K562 (cell line): ENCODE measurements around the gene SPNS1. TPM values are rescaled to one million over a fixed set of nuclear protein-coding genes. Genes with fewer than 3 reads are reported as not detected.

Source experiments
- polyA plus RNA-seq, 8 experiments: library from polyadenylated mRNA; depleted of rRNA in 4 of 8; stranded (reverse) in 5 of 8; unstranded in 3 of 8; fragments of >200 nt; fragmentation: Nextera tagmentation in 2 of 8; fragmentation: Illumina TruSeq in 1 of 8; extraction: Ambion mirVana in 2 of 8; extraction: Trizol in 1 of 8; gene quantifications; 2 replicates each; pipeline versions ENCODE4 v1.2.1 to v1.2.3, GENCODE V29; 2011 to 2014; ENCODE audit warnings: inconsistent platforms in 1 of 8, missing spikeins in 1 of 8
- total RNA-seq, 7 experiments: library from RNA; depleted of rRNA in 6 of 7; stranded (reverse); fragments of >200 nt in 6 of 7; fragmentation: Illumina TruSeq in 2 of 7; extraction: Trizol in 2 of 7; gene quantifications; 2 replicates each; pipeline versions ENCODE4 v1.2.1 to v1.2.3, GENCODE V29; 2011 to 2021; ENCODE audit warnings: low replicate concordance in 1 of 7

Gene SPNS1
- total and polyA plus RNA-seq, 9 of the 15 experiments (the other 6 are each of a cell fraction or from before 2014, with no cell fraction given): 0.58 to 64.9 (median 13.7) TPM

Other genes starting within 250 kb of the SPNS1 start
Only the 7 nearest of the 9 such genes appear.
- 366 and 468 TPM in 2 replicates for gene TUFM, start 128.4 kb upstream of the SPNS1 start, total RNA-seq (2014; rRNA removed)
- gene TUFM, start 128.4 kb upstream of the SPNS1 start, total RNA-seq (2014; rRNA removed; fragmentation: Illumina TruSeq; extraction: Trizol): 202 and 249 TPM in 2 replicates
- gene TUFM, start 128.4 kb upstream of the SPNS1 start, total RNA-seq (2015; rRNA removed; fragmentation: Illumina TruSeq; extraction: Trizol): 255 and 256 TPM in 2 replicates
- gene TUFM, start 128.4 kb upstream of the SPNS1 start, total RNA-seq (2021): 410 and 434 TPM in 2 replicates
- 174 and 217 TPM in 2 replicates for gene TUFM, start 128.4 kb upstream of the SPNS1 start, polyA plus RNA-seq (2011; rRNA removed)
- gene TUFM, start 128.4 kb upstream of the SPNS1 start, polyA plus RNA-seq (2014; fragmentation: Illumina TruSeq; extraction: Trizol): 354 and 374 TPM in 2 replicates
- gene TUFM, start 128.4 kb upstream of the SPNS1 start, polyA plus RNA-seq (2014; fragmentation: Nextera tagmentation; extraction: Ambion mirVana): 10 to 100 TPM; 34.1 to 71.2 TPM
- 275 and 298 TPM in 2 replicates for gene TUFM, start 128.4 kb upstream of the SPNS1 start, polyA plus RNA-seq (2014; rRNA removed)
- 24.7 and 25.9 TPM in 2 replicates for gene SH2B1, start 110.9 kb upstream of the SPNS1 start, total RNA-seq (2014; rRNA removed)
- gene SH2B1, start 110.9 kb upstream of the SPNS1 start, total RNA-seq (2014; rRNA removed; fragmentation: Illumina TruSeq; extraction: Trizol): 4.2 and 9.5 TPM in 2 replicates
- gene SH2B1, start 110.9 kb upstream of the SPNS1 start, total RNA-seq (2015; rRNA removed; fragmentation: Illumina TruSeq; extraction: Trizol): 15.3 and 16.8 TPM in 2 replicates
- 52.5 and 58.2 TPM in 2 replicates for gene SH2B1, start 110.9 kb upstream of the SPNS1 start, total RNA-seq (2021)
- gene SH2B1, start 110.9 kb upstream of the SPNS1 start, polyA plus RNA-seq (2011; rRNA removed): 12.3 and 23.7 TPM in 2 replicates
- 39.4 and 43.6 TPM in 2 replicates for gene SH2B1, start 110.9 kb upstream of the SPNS1 start, polyA plus RNA-seq (2014; fragmentation: Illumina TruSeq; extraction: Trizol)
- under 1 TPM; 0.18 to 0.53 TPM for gene SH2B1, start 110.9 kb upstream of the SPNS1 start, polyA plus RNA-seq (2014; fragmentation: Nextera tagmentation; extraction: Ambion mirVana)
- 41.7 and 42.5 TPM in 2 replicates for gene SH2B1, start 110.9 kb upstream of the SPNS1 start, polyA plus RNA-seq (2014; rRNA removed)
- 0.41 and 0.65 TPM in 2 replicates for gene ATP2A1, start 96.3 kb upstream of the SPNS1 start, total RNA-seq (2014; rRNA removed)
- 0.64 and 0.65 TPM in 2 replicates for gene ATP2A1, start 96.3 kb upstream of the SPNS1 start, total RNA-seq (2014; rRNA removed; fragmentation: Illumina TruSeq; extraction: Trizol)
- gene ATP2A1, start 96.3 kb upstream of the SPNS1 start, total RNA-seq (2015; rRNA removed; fragmentation: Illumina TruSeq; extraction: Trizol): 0.65 and 1.9 TPM in 2 replicates
- 2.3 and 2.6 TPM in 2 replicates for gene ATP2A1, start 96.3 kb upstream of the SPNS1 start, total RNA-seq (2021)
- gene ATP2A1, start 96.3 kb upstream of the SPNS1 start, polyA plus RNA-seq (2011; rRNA removed): 1.2 and 3.1 TPM in 2 replicates
- gene ATP2A1, start 96.3 kb upstream of the SPNS1 start, polyA plus RNA-seq (2014; fragmentation: Illumina TruSeq; extraction: Trizol): 1.8 TPM in 2 replicates
- gene ATP2A1, start 96.3 kb upstream of the SPNS1 start, polyA plus RNA-seq (2014; fragmentation: Nextera tagmentation; extraction: Ambion mirVana): under 1 TPM; 0.25 to 0.58 TPM
- 1.4 and 1.8 TPM in 2 replicates for gene ATP2A1, start 96.3 kb upstream of the SPNS1 start, polyA plus RNA-seq (2014; rRNA removed)
- gene RABEP2, start 49.5 kb upstream of the SPNS1 start, total RNA-seq (2014; rRNA removed): 13.4 and 14.4 TPM in 2 replicates
- gene RABEP2, start 49.5 kb upstream of the SPNS1 start, total RNA-seq (2014; rRNA removed; fragmentation: Illumina TruSeq; extraction: Trizol): 1.3 and 2.4 TPM in 2 replicates
- gene RABEP2, start 49.5 kb upstream of the SPNS1 start, total RNA-seq (2015; rRNA removed; fragmentation: Illumina TruSeq; extraction: Trizol): 10.1 and 11.0 TPM in 2 replicates
- gene RABEP2, start 49.5 kb upstream of the SPNS1 start, total RNA-seq (2021): 7.9 and 10.6 TPM in 2 replicates
- gene RABEP2, start 49.5 kb upstream of the SPNS1 start, polyA plus RNA-seq (2011; rRNA removed): 3.5 and 4.9 TPM in 2 replicates
- 1.6 and 4.5 TPM in 2 replicates for gene RABEP2, start 49.5 kb upstream of the SPNS1 start, polyA plus RNA-seq (2014; fragmentation: Illumina TruSeq; extraction: Trizol)
- under 1 TPM; 0.15 to 0.20 TPM for gene RABEP2, start 49.5 kb upstream of the SPNS1 start, polyA plus RNA-seq (2014; fragmentation: Nextera tagmentation; extraction: Ambion mirVana)
- 10.3 and 16.6 TPM in 2 replicates for gene RABEP2, start 49.5 kb upstream of the SPNS1 start, polyA plus RNA-seq (2014; rRNA removed)
- gene CD19, start 42.8 kb upstream of the SPNS1 start, total RNA-seq (2014; rRNA removed): 2.8 and 4.0 TPM in 2 replicates
- gene CD19, start 42.8 kb upstream of the SPNS1 start, total RNA-seq (2014; rRNA removed; fragmentation: Illumina TruSeq; extraction: Trizol): 1.2 and 1.3 TPM in 2 replicates
- gene CD19, start 42.8 kb upstream of the SPNS1 start, total RNA-seq (2015; rRNA removed; fragmentation: Illumina TruSeq; extraction: Trizol): 3.3 and 4.0 TPM in 2 replicates
- 3.0 and 3.7 TPM in 2 replicates for gene CD19, start 42.8 kb upstream of the SPNS1 start, total RNA-seq (2021)
- gene CD19, start 42.8 kb upstream of the SPNS1 start, polyA plus RNA-seq (2011; rRNA removed): 1.4 and 2.1 TPM in 2 replicates
- 1.3 and 3.3 TPM in 2 replicates for gene CD19, start 42.8 kb upstream of the SPNS1 start, polyA plus RNA-seq (2014; fragmentation: Illumina TruSeq; extraction: Trizol)
- under 1 TPM in 1 of 2 experiments, not detected in 1; 0.27 TPM for gene CD19, start 42.8 kb upstream of the SPNS1 start, polyA plus RNA-seq (2014; fragmentation: Nextera tagmentation; extraction: Ambion mirVana)
- 2.6 and 4.1 TPM in 2 replicates for gene CD19, start 42.8 kb upstream of the SPNS1 start, polyA plus RNA-seq (2014; rRNA removed)
- gene NFATC2IP, start 23.8 kb upstream of the SPNS1 start, total RNA-seq (2014; rRNA removed): 45.5 and 67.2 TPM in 2 replicates
- gene NFATC2IP, start 23.8 kb upstream of the SPNS1 start, total RNA-seq (2014; rRNA removed; fragmentation: Illumina TruSeq; extraction: Trizol): 45.9 and 46.9 TPM in 2 replicates
- gene NFATC2IP, start 23.8 kb upstream of the SPNS1 start, total RNA-seq (2015; rRNA removed; fragmentation: Illumina TruSeq; extraction: Trizol): 40.6 and 41.5 TPM in 2 replicates
- 49.2 and 54.3 TPM in 2 replicates for gene NFATC2IP, start 23.8 kb upstream of the SPNS1 start, total RNA-seq (2021)
- gene NFATC2IP, start 23.8 kb upstream of the SPNS1 start, polyA plus RNA-seq (2011; rRNA removed): 100 and 106 TPM in 2 replicates
- 55.1 and 62.0 TPM in 2 replicates for gene NFATC2IP, start 23.8 kb upstream of the SPNS1 start, polyA plus RNA-seq (2014; fragmentation: Illumina TruSeq; extraction: Trizol)
- 10 to 100 TPM; 15.6 to 16.1 TPM for gene NFATC2IP, start 23.8 kb upstream of the SPNS1 start, polyA plus RNA-seq (2014; fragmentation: Nextera tagmentation; extraction: Ambion mirVana)
- gene NFATC2IP, start 23.8 kb upstream of the SPNS1 start, polyA plus RNA-seq (2014; rRNA removed): 73.7 and 80.9 TPM in 2 replicates
- gene LAT, start 10.3 kb downstream of the SPNS1 start, total RNA-seq (2014; rRNA removed): 0.95 and 2.1 TPM in 2 replicates
- 0.22 and 0.40 TPM in 2 replicates for gene LAT, start 10.3 kb downstream of the SPNS1 start, total RNA-seq (2014; rRNA removed; fragmentation: Illumina TruSeq; extraction: Trizol)
- gene LAT, start 10.3 kb downstream of the SPNS1 start, total RNA-seq (2015; rRNA removed; fragmentation: Illumina TruSeq; extraction: Trizol): 2.0 and 2.3 TPM in 2 replicates
- 2.9 and 4.2 TPM in 2 replicates for gene LAT, start 10.3 kb downstream of the SPNS1 start, total RNA-seq (2021)
- gene LAT, start 10.3 kb downstream of the SPNS1 start, polyA plus RNA-seq (2011; rRNA removed): 1.9 and 2.0 TPM in 2 replicates
- 1.3 and 1.7 TPM in 2 replicates for gene LAT, start 10.3 kb downstream of the SPNS1 start, polyA plus RNA-seq (2014; fragmentation: Illumina TruSeq; extraction: Trizol)
- under 1 TPM; 0.59 to 0.63 TPM for gene LAT, start 10.3 kb downstream of the SPNS1 start, polyA plus RNA-seq (2014; fragmentation: Nextera tagmentation; extraction: Ambion mirVana)
- gene LAT, start 10.3 kb downstream of the SPNS1 start, polyA plus RNA-seq (2014; rRNA removed): 1.6 and 3.2 TPM in 2 replicates